WTC11 (cell line): Measurements from ENCODE around the gene EI24. TPM values are rescaled to one million over a fixed set of nuclear protein-coding genes. Genes with fewer than 3 reads are reported as not detected.

Experiments
- ATAC-seq: fragments of 200-7000 bp; cut with Tn5 transposase; 2 replicates; pipeline ENCODE4 v1.10.0; 2021; ENCODE audit warnings: mild to moderate bottlenecking, moderate library complexity
- CTCF ChIA-PET: fragments of 300-600 bp; sonication (Branson Sonifier 250); formaldehyde crosslinking; loops from one replicate; lab custom pipeline; 2021; ENCODE audit warnings: antibody characterized with exemption; lab: Charles Lee
- POLR2A ChIA-PET: fragments of 350-600 bp; sonication (Branson Sonifier 250); formaldehyde crosslinking; loops from one replicate; lab custom pipeline; 2021; ENCODE audit warnings: antibody characterized with exemption; lab: Charles Lee
- DNase-seq: peaks from one replicate; pipeline ENCODE4 v3.0.0; 2021; ENCODE audit warnings: low spot score
- H3K27ac Mint-ChIP-seq: 2 replicates; pipeline ENCODE4 v1.8.0; 2021; ENCODE audit warnings: mixed read lengths
- H3K27me3 Mint-ChIP-seq: 2 replicates; pipeline ENCODE4 v1.8.0; 2021; ENCODE audit warnings: low read depth, mild to moderate bottlenecking, moderate library complexity, mixed read lengths
- H3K36me3 Mint-ChIP-seq: 2 replicates; pipeline ENCODE4 v1.8.0; 2021; ENCODE audit warnings: mixed read lengths
- H3K4me1 Mint-ChIP-seq: 2 replicates; pipeline ENCODE4 v1.8.0; 2022; ENCODE audit warnings: mixed read lengths
- H3K4me3 Mint-ChIP-seq: 2 replicates; pipeline ENCODE4 v1.8.0; 2021; ENCODE audit warnings: mild to moderate bottlenecking, moderate library complexity, mixed read lengths
- H3K9me3 Mint-ChIP-seq: 2 replicates; pipeline ENCODE4 v1.8.0; 2021; ENCODE audit warnings: mixed read lengths
- AR ChIP-seq: fragments of 250-450 bp; sonication (Bioruptor Pico); IDR thresholded peaks from 2 replicates; pipeline ENCODE4 v1.9.0; 2021; ENCODE audit warnings: mild to moderate bottlenecking
- ARID4B ChIP-seq: sonication (generic); formaldehyde crosslinking; IDR thresholded peaks from 2 replicates; pipeline ENCODE4 v1.8.0; 2023; ENCODE audit warnings: missing genetic modification reagents, mild to moderate bottlenecking, borderline replicate concordance
- CREM ChIP-seq: sonication (generic); formaldehyde crosslinking; IDR thresholded peaks from 2 replicates; pipeline ENCODE4 v1.8.1; 2022; ENCODE audit warnings: mild to moderate bottlenecking, missing genetic modification reagents, moderate library complexity
- E2F4 ChIP-seq: sonication (generic); formaldehyde crosslinking; IDR thresholded peaks from 2 replicates; pipeline ENCODE4 v1.8.1; 2022; ENCODE audit warnings: low read depth, mild to moderate bottlenecking, moderate library complexity, missing genetic modification reagents, borderline replicate concordance
- EMX1 ChIP-seq: fragments of 250-450 bp; sonication (Bioruptor Pico); IDR thresholded peaks from 2 replicates; pipeline ENCODE4 v1.8.0; 2021; ENCODE audit warnings: mild to moderate bottlenecking
- ESRRA ChIP-seq: sonication (generic); formaldehyde crosslinking; IDR thresholded peaks from 2 replicates; pipeline ENCODE4 v1.8.1; 2022; ENCODE audit warnings: mild to moderate bottlenecking, missing genetic modification reagents, borderline replicate concordance
- ETV6 ChIP-seq: sonication (generic); formaldehyde crosslinking; IDR thresholded peaks from 2 replicates; pipeline ENCODE4 v1.8.1; 2022; ENCODE audit warnings: mild to moderate bottlenecking, missing genetic modification reagents
- FOXK1 ChIP-seq: sonication (generic); formaldehyde crosslinking; IDR thresholded peaks from 2 replicates; pipeline ENCODE4 v1.8.0; 2022; ENCODE audit warnings: mild to moderate bottlenecking, moderate library complexity, missing genetic modification reagents
- HMGA2 ChIP-seq: fragments of 250-450 bp; sonication (Bioruptor Pico); IDR thresholded peaks from 2 replicates; pipeline ENCODE4 v1.4.0; 2021; ENCODE audit warnings: mild to moderate bottlenecking, moderate library complexity
- MYBL2 ChIP-seq: sonication (generic); formaldehyde crosslinking; IDR thresholded peaks from 2 replicates; pipeline ENCODE4 v1.8.1; 2023; ENCODE audit warnings: mild to moderate bottlenecking, moderate library complexity, missing genetic modification reagents
- NR1H2 ChIP-seq: sonication (generic); formaldehyde crosslinking; IDR thresholded peaks from 2 replicates; pipeline ENCODE4 v1.9.0; 2021; ENCODE audit warnings: mild to moderate bottlenecking, moderate library complexity, missing genetic modification reagents
- OVOL2 ChIP-seq: fragments of 250-450 bp; sonication (Bioruptor Pico); IDR thresholded peaks from 2 replicates; pipeline ENCODE4 v1.9.0; 2021; ENCODE audit warnings: mild to moderate bottlenecking, borderline replicate concordance
- TP53 ChIP-seq: sonication (generic); formaldehyde crosslinking; IDR thresholded peaks from 2 replicates; pipeline ENCODE4 v1.8.1; 2023; ENCODE audit warnings: mild to moderate bottlenecking, missing genetic modification reagents
- ZMAT4 ChIP-seq: fragments of 250-450 bp; sonication (Bioruptor Pico); IDR thresholded peaks from 2 replicates; pipeline ENCODE4 v1.9.0; 2021; ENCODE audit warnings: mild to moderate bottlenecking
- ZNF219 ChIP-seq: sonication (generic); formaldehyde crosslinking; IDR thresholded peaks from 2 replicates; pipeline ENCODE4 v1.8.0; 2023; ENCODE audit warnings: missing genetic modification reagents, mild to moderate bottlenecking, borderline replicate concordance
- ZNF416 ChIP-seq: fragments of 250-450 bp; sonication (Bioruptor Pico); IDR thresholded peaks from 2 replicates; pipeline ENCODE4 v1.9.0; 2021; ENCODE audit warnings: mild to moderate bottlenecking, inconsistent platforms
- ZNF423 ChIP-seq: fragments of 250-450 bp; sonication (Bioruptor Pico); IDR thresholded peaks from 2 replicates; pipeline ENCODE4 v2.1.2; 2022; ENCODE audit warnings: mild to moderate bottlenecking, moderate library complexity
- ZNF512 ChIP-seq: sonication (generic); formaldehyde crosslinking; IDR thresholded peaks from 2 replicates; pipeline ENCODE4 v1.8.1; 2022; ENCODE audit warnings: missing genetic modification reagents, borderline replicate concordance
- total RNA-seq: library from RNA; stranded (reverse); gene quantifications from 3 replicates; pipeline ENCODE4 v1.2.3, GENCODE V29; 2021

Gene EI24
- total RNA-seq, 1 experiment from 2014 or later = 120 TPM

- POLR2A ChIA-PET = no interaction called here
- Mint-ChIP-seq H3K4me1 (no peaks in the 10 kb centered on the region), H3K27ac (no peak overlapping the region), H3K4me3 (no peak overlapping the region), H3K27me3 (no peaks in the 10 kb centered on the region), H3K36me3 (peaks cover 67% of the 10 kb centered on the region), H3K9me3 (no peaks in the 10 kb centered on the region)
- DNase-seq (no peak), ATAC-seq (no peak)
- TF ChIP-seq EMX1 (CRISPR knock-in tag) = no peak
- no peak for TF ChIP-seq ZMAT4
- no peak for TF ChIP-seq TP53 (CRISPR knock-in tag)
- no peak for TF ChIP-seq ESRRA (CRISPR knock-in tag)
- no peak for TF ChIP-seq AR
- CTCF ChIA-PET = no interaction called here
These were observed 33.9 kb downstream of the EI24 start for GRCh38 chr11:125603207-125603606.

- no peak for DNase-seq
These were observed 36.1 kb downstream of the EI24 start for GRCh38 chr11:125605417-125605816.

More at GRCh38 chr11:125605417-125605816, 36.1 kb downstream of the EI24 start:
- no peak overlapping the region for H3K4me3 Mint-ChIP-seq
- no peaks in the 10 kb centered on the region for H3K27me3 Mint-ChIP-seq
- no peaks in the 10 kb centered on the region for H3K9me3 Mint-ChIP-seq
- ChIA-PET POLR2A (no interaction called here), CTCF (no interaction called here)
- no peaks in the 10 kb centered on the region for H3K4me1 Mint-ChIP-seq
- no peak for ATAC-seq
- peaks cover 76% of the 10 kb centered on the region for H3K36me3 Mint-ChIP-seq
- no peak overlapping the region for H3K27ac Mint-ChIP-seq
- TF ChIP-seq OVOL2 (CRISPR knock-in tag) (no peak), ZNF219 (CRISPR knock-in tag) (no peak), ZNF423 (CRISPR knock-in tag) (no peak), E2F4 (CRISPR knock-in tag) (no peak), NR1H2 (CRISPR knock-in tag) (no peak), ZNF416 (CRISPR knock-in tag) (no peak), FOXK1 (CRISPR knock-in tag) (no peak), ZNF512 (CRISPR knock-in tag) (no peak), HMGA2 (CRISPR knock-in tag) (no peak), MYBL2 (CRISPR knock-in tag) (no peak), ETV6 (CRISPR knock-in tag) (no peak), ARID4B (CRISPR knock-in tag) (no peak), CREM (CRISPR knock-in tag) (no peak)
